H1 (cell line): ENCODE data around the gene AOPEP. TPM values are rescaled to one million over a fixed set of nuclear protein-coding genes. Genes with fewer than 3 reads are reported as not detected.

Source experiments
- ATF3 ChIP-seq: IDR thresholded peaks from 2 replicates; pipeline ENCODE4 v1.6.1; 2011; ENCODE audit warnings: low read depth, mild to moderate bottlenecking, low read length; ENCODE audit not compliant: insufficient read depth
- ZNF274 ChIP-seq: IDR thresholded peaks from 2 replicates; pipeline ENCODE4 v1.7.0; 2012; ENCODE audit warnings: low read length, borderline replicate concordance; ENCODE audit errors: extremely low read depth
- polyA plus RNA-seq, 7 experiments: library from polyadenylated mRNA; depleted of rRNA in 3 of 7; stranded (reverse) in 5 of 7; unstranded in 2 of 7; fragments of >200 nt in 5 of 7; fragments of 200-250 nt in 2 of 7; gene quantifications; 1 replicate in 5 of 7; 2 replicates in 1 of 7; 4 replicates in 1 of 7; pipeline versions ENCODE4 v1.2.1 to v1.2.3, GENCODE V29; 2011 to 2013; ENCODE audit warnings: missing spikeins in 2 of 7, mixed read lengths in 2 of 7
- total RNA-seq: library from RNA; stranded (reverse); fragmentation: NEBNext Ultra II Directional; extraction: Animal tissue kit (Norgen Biotek cat#: 25700); gene quantifications from 2 replicates; pipeline ENCODE4 v1.2.1, GENCODE V29; 2021

AOPEP gene
- total and polyA plus RNA-seq, 2 of the 8 experiments (the other 6 are each of a cell fraction or from before 2014, with no cell fraction given): 6.1 to 14.3 TPM

DNA sequence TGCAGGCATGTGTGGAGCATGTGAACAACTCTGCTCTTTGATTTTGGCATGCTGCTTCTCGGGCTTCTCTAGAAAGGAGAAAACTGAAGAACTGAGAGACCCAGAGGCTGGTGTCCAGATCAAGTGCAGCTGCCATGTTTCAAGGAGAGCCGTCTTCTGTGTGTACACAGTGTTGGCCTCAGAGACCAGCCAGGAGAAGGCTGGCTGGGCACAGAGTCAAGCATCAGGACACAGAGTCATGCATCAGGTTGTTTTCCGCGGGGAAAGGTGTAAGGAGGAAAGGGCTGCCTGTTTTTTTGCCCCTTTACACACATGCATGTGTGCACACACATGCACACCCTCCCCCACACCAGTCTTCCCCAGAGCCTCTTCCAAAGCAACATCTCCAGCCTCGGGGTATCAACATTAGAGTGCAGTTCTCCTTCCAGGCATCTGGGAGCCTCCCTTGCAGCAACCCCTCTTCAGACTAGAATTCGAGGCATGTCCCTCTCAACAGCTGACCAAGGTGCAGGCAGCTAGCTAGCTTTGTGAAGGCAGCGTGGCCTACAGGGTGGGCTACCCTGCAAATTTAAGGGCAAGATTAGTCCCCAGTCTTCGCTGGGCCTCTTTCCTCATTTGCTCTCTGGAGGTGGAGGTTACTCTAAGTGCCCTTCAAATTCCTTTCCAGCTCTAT, 180.9 kb downstream of the AOPEP start (continued):
- TF ChIP-seq ZNF274 (no peak), ATF3 (no peak)
